Esophagus squamous epithelium (tissue), 4 donors: ENCODE results near the gene CD68.

Experiments used
- CTCF ChIP-seq, 6 experiments: fragments of 450-650 bp in 4 of 6; fragments of 200-600 bp in 2 of 6; sonication (generic) in 2 of 6; IDR thresholded peaks; one replicate each; pipeline ENCODE4 v1.5.1; 2016 to 2019; ENCODE audit warnings: antibody characterized with exemption in 6 of 6, mild to moderate bottlenecking in 4 of 6, moderate library complexity in 4 of 6
- POLR2A ChIP-seq, 4 donors: fragments of 450-650 bp; IDR thresholded peaks; one replicate each; pipeline ENCODE4 v1.6.1; 2017; ENCODE audit warnings: antibody characterized with exemption in 4 of 4, mild to moderate bottlenecking in 4 of 4, moderate library complexity in 3 of 4

DNA sequence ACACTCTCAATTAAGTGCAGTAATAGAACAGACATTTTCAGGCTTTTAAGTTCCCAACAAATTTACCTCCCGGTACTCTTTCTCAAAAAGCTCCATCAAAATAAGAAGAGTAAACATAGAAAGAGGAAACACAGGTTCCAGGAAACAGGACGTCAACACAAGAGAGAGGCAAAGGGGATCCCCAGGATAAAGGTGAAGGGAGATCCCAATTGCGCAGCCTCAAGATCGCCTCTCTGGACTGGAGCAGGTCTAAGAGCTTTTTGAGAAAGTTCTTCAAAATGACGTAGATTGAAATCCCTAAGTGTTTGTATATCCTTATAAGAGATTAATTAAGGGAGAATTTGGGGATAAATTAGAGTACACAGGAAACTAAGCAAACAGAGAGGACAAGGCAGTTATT lies 39.2 kb downstream of the CD68 start:
- TF ChIP-seq CTCF (IDR thresholded peaks at IDR 0.05) (no peak), POLR2A (IDR thresholded peaks at IDR 0.05) (no peak)
